PC-3 (cell line): ENCODE measurements around the gene WWP2. TPM values are rescaled to one million over a fixed set of nuclear protein-coding genes. Genes with fewer than 3 reads are reported as not detected.

ENCODE experiments used
- ATAC-seq: fragments of 200-7000 bp; cut with Tn5 transposase; 2 replicates; pipeline ENCODE4 v1.9.1; 2020; ENCODE audit warnings: mild to moderate bottlenecking, moderate library complexity
- BruUV-seq: library from RNA; stranded (reverse); fragments of 400-500 nt; replicated peaks from 2 replicates; lab custom pipeline; 2021; lab: Mats Ljungman, UMichigan
- CTCF ChIA-PET: fragments of 300-600 bp; sonication (Branson Sonifier 250); formaldehyde crosslinking; loops from one replicate; lab custom pipeline; 2022; ENCODE audit warnings: antibody characterized with exemption; lab: Charles Lee
- POLR2A ChIA-PET: fragments of 300-600 bp; sonication (Branson Sonifier 250); formaldehyde crosslinking; loops from one replicate; lab custom pipeline; 2022; ENCODE audit warnings: antibody characterized with exemption; ENCODE audit not compliant: unreplicated experiment; lab: Charles Lee
- DNase-seq: peaks from one replicate; pipeline ENCODE4 v3.0.0-alpha.2; 2015
- H2AFZ ChIP-seq: fragments of 300-600 bp; sonication (generic); 2 replicates; pipeline ENCODE4 v1.6.0; 2016; ENCODE audit warnings: antibody characterized with exemption, low read length
- H3F3A ChIP-seq: fragments of 300-600 bp; sonication (generic); one replicate; pipeline ENCODE4 v1.6.0; 2017; ENCODE audit warnings: antibody characterized with exemption, low read length, control low read depth, mild to moderate bottlenecking; ENCODE audit not compliant: unreplicated experiment
- H3K27ac ChIP-seq: fragments of 300-600 bp; sonication (generic); 2 replicates; pipeline ENCODE4 v1.5.1; 2016; ENCODE audit warnings: mild to moderate bottlenecking, low read length
- H3K27me3 ChIP-seq: fragments of 300-600 bp; sonication (generic); 2 replicates; pipeline ENCODE4 v1.6.1; 2016; ENCODE audit warnings: low read length, mixed read lengths
- H3K36me3 ChIP-seq: fragments of 300-600 bp; sonication (generic); 2 replicates; pipeline ENCODE4 v1.6.1; 2016; ENCODE audit warnings: low read depth, mixed run types, low read length, mixed read lengths
- H3K4me1 ChIP-seq: fragments of 300-600 bp; sonication (generic); 2 replicates; pipeline ENCODE4 v1.5.1; 2016; ENCODE audit warnings: low read length; ENCODE audit not compliant: insufficient read depth
- H3K4me2 ChIP-seq: fragments of 300-600 bp; sonication (generic); 2 replicates; pipeline ENCODE4 v1.6.0; 2016; ENCODE audit warnings: low read length
- H3K4me3 ChIP-seq: fragments of 300-600 bp; sonication (generic); 2 replicates; pipeline ENCODE4 v1.5.1; 2016; ENCODE audit warnings: mild to moderate bottlenecking, low read length, mixed read lengths
- H3K79me2 ChIP-seq: fragments of 300-600 bp; sonication (generic); 2 replicates; pipeline ENCODE4 v1.6.1; 2017; ENCODE audit warnings: low read length, mixed read lengths
- H3K9ac ChIP-seq: fragments of 300-600 bp; sonication (generic); 2 replicates; pipeline ENCODE4 v1.6.0; 2016; ENCODE audit warnings: mild to moderate bottlenecking, low read length
- H3K9me2 ChIP-seq: fragments of 300-600 bp; sonication (generic); replicated peaks from 2 replicates; pipeline ENCODE4 v1.6.1; 2016; ENCODE audit warnings: mixed run types, low read length, mixed read lengths
- H3K9me3 ChIP-seq: fragments of 300-600 bp; sonication (generic); 2 replicates; pipeline ENCODE4 v1.6.1; 2016; ENCODE audit warnings: low read length, mixed read lengths
- H4K20me1 ChIP-seq: fragments of 300-600 bp; sonication (generic); 2 replicates; pipeline ENCODE4 v1.6.1; 2016; ENCODE audit warnings: low read length, mixed read lengths
- EZH2 ChIP-seq: fragments of 300-600 bp; sonication (generic); IDR thresholded peaks from one replicate; pipeline ENCODE4 v1.6.1; 2017; ENCODE audit warnings: antibody characterized with exemption, mild to moderate bottlenecking, low read length; ENCODE audit not compliant: unreplicated experiment
- EZH2phosphoT487 ChIP-seq: fragments of 300-600 bp; sonication (generic); IDR thresholded peaks from 2 replicates; pipeline ENCODE4 v1.6.1; 2018; ENCODE audit warnings: mild to moderate bottlenecking, antibody characterized with exemption, low read length, borderline replicate concordance
- intact Hi-C: fragments of 100-400 bp; cut with micrococcal nuclease; formaldehyde crosslinking; loops from 2 replicates; pipeline ENCODE4 v1.9.0; 2023
- total RNA-seq: library from RNA; depleted of rRNA; stranded (reverse); fragments of >200 nt; gene quantifications from 2 replicates; pipeline ENCODE4 v1.2.3, GENCODE V29; 2014
- TF ChIP-seq, protein P1 (sequence below): fragments of 300-600 bp; sonication (generic); conservative IDR thresholded peaks from 2 replicates; pipeline ENCODE4 v1.5.1; 2017; ENCODE audit warnings: antibody characterized with exemption, low read depth, mild to moderate bottlenecking, low read length

WWP2 gene
- total RNA-seq, 1 experiment from 2014 or later: 15.8 TPM

DNA sequence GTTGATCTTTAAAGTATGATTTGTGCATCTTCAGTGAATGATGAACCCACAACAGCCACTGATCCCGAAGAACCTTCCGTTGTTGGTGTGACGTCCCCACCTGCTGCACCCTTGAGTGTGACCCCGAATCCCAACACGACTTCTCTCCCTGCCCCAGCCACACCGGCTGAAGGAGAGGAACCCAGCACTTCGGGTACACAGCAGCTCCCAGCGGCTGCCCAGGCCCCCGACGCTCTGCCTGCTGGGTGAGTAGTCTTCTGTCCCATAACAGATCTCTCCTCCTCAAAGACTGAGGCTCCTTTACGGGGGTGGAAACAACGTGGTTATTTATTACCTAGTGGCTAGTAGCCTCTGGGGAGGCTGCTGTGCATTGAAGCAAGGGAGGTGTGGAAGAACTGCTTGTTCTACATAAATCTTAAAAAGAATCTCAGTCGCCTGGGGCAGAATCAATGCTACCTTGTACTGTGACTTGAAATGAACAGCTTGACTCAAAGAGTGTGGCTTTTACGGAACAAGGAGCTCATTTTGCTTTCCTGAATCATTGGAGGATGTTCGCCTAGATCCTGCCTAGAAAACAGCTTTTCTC is 126.0 kb downstream of the WWP2 start:
- Histone ChIP-seq H3K4me2 (no peak overlapping the region), H3K9me3 (no peaks in the 10 kb centered on the region), H3K36me3 (no peaks in the 10 kb centered on the region), H3K4me3 (no peak overlapping the region), H3K79me2 (no peaks in the 10 kb centered on the region), H3K9ac (no peak overlapping the region), H3K9me2 (no peaks in the 10 kb centered on the region), H3K4me1 (no peaks in the 10 kb centered on the region), H3K27ac (no peak overlapping the region), H4K20me1 (no peaks in the 10 kb centered on the region), H3F3A (no peaks in the 10 kb centered on the region), H2AFZ (no peak overlapping the region), H3K27me3 (no peaks in the 10 kb centered on the region)
- intact Hi-C loops: no loop called here
- no peak for DNase-seq
- no TSS peak for BruUV-seq
- ChIA-PET POLR2A (no interaction called here), CTCF (no interaction called here)
- TF ChIP-seq EZH2 (no peak), EZH2phosphoT487 (no peak)
- TF ChIP-seq, protein P1, sequence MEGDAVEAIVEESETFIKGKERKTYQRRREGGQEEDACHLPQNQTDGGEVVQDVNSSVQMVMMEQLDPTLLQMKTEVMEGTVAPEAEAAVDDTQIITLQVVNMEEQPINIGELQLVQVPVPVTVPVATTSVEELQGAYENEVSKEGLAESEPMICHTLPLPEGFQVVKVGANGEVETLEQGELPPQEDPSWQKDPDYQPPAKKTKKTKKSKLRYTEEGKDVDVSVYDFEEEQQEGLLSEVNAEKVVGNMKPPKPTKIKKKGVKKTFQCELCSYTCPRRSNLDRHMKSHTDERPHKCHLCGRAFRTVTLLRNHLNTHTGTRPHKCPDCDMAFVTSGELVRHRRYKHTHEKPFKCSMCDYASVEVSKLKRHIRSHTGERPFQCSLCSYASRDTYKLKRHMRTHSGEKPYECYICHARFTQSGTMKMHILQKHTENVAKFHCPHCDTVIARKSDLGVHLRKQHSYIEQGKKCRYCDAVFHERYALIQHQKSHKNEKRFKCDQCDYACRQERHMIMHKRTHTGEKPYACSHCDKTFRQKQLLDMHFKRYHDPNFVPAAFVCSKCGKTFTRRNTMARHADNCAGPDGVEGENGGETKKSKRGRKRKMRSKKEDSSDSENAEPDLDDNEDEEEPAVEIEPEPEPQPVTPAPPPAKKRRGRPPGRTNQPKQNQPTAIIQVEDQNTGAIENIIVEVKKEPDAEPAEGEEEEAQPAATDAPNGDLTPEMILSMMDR: no peak
- no peak for ATAC-seq

DNA sequence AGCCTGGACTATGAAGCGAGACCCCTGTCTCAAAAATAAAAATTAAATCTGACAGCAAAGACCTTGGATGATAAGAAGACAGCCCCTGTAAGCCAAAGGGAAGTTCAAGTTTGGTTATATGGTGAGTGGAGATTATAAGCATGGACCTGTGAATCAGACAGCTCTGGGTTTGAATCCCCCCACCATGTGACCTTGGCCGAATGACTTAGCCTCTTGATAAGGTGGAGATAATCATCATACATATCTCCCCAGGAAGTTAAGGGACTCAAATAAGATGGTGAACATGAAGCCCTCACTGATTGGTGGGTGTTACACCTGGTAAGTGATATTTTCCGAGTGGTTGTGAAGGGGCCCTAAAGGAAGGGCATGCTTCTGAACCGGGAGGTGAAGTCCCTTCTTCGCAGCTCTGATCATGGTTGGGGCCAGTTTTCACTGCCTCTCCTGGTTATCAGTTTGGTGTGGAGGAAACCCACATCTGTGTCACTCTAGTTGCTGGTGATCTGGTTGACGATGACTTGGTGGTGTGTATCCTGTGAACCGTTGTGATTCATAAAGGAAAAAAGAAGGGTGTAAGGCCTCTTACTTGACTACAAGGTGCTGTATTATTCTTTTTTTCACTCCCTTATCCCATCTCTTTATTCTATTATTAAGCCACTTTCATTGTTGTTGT is 127.3 kb downstream of the WWP2 start:
- POLR2A ChIA-PET: no interaction called here
- intact Hi-C loops: no loop called here
- Histone ChIP-seq H3K4me3 (no peak overlapping the region), H3K4me1 (no peaks in the 10 kb centered on the region), H3K9me2 (no peaks in the 10 kb centered on the region), H3K36me3 (no peaks in the 10 kb centered on the region), H2AFZ (no peak overlapping the region), H3K9ac (no peak overlapping the region), H4K20me1 (no peaks in the 10 kb centered on the region), H3K9me3 (no peaks in the 10 kb centered on the region), H3K27me3 (no peaks in the 10 kb centered on the region), H3F3A (no peaks in the 10 kb centered on the region), H3K27ac (no peak overlapping the region), H3K79me2 (no peaks in the 10 kb centered on the region), H3K4me2 (no peak overlapping the region)
- CTCF ChIA-PET: interaction anchor here (0.7 kb wide), 1 partner anchor 90 kb away, joined by 3 read pairs; no protein-coding TSS in a partner anchor
- no TSS peak for BruUV-seq
- TF ChIP-seq, protein P1: no peak
- TF ChIP-seq EZH2 (no peak), EZH2phosphoT487 (no peak)
- DNase-seq (no peak), ATAC-seq (no peak)
